BLaER1 (cell line): ENCODE results near the gene SLCO2A1.

Experiments used
- H3K27ac ChIP-seq: shearing (Covaris generic); formaldehyde crosslinking; 2 replicates; pipeline ENCODE4 v1.8.1; 2022
- H3K27me3 ChIP-seq: shearing (Covaris generic); formaldehyde crosslinking; 2 replicates; pipeline ENCODE4 v1.8.1; 2022
- H3K36me3 ChIP-seq: shearing (Covaris generic); formaldehyde crosslinking; 2 replicates; pipeline ENCODE4 v1.8.1; 2022
- H3K4me1 ChIP-seq: shearing (Covaris generic); formaldehyde crosslinking; 2 replicates; pipeline ENCODE4 v1.8.1; 2022
- H3K4me2 ChIP-seq: shearing (Covaris generic); formaldehyde crosslinking; 2 replicates; pipeline ENCODE4 v1.8.1; 2022
- H3K4me3 ChIP-seq: shearing (Covaris generic); formaldehyde crosslinking; 2 replicates; pipeline ENCODE4 v1.8.1; 2022
- H3K9ac ChIP-seq: shearing (Covaris generic); formaldehyde crosslinking; 2 replicates; pipeline ENCODE4 v1.8.1; 2022
- H3K9me3 ChIP-seq: shearing (Covaris generic); formaldehyde crosslinking; 2 replicates; pipeline ENCODE4 v1.8.1; 2022
- H4K20me1 ChIP-seq: shearing (Covaris generic); formaldehyde crosslinking; 2 replicates; pipeline ENCODE4 v1.8.1; 2022
- Cebpa-rat ChIP-seq: shearing (Covaris generic); IDR thresholded peaks from 2 replicates; pipeline ENCODE4 v1.8.1; 2022

Gene SLCO2A1

DNA sequence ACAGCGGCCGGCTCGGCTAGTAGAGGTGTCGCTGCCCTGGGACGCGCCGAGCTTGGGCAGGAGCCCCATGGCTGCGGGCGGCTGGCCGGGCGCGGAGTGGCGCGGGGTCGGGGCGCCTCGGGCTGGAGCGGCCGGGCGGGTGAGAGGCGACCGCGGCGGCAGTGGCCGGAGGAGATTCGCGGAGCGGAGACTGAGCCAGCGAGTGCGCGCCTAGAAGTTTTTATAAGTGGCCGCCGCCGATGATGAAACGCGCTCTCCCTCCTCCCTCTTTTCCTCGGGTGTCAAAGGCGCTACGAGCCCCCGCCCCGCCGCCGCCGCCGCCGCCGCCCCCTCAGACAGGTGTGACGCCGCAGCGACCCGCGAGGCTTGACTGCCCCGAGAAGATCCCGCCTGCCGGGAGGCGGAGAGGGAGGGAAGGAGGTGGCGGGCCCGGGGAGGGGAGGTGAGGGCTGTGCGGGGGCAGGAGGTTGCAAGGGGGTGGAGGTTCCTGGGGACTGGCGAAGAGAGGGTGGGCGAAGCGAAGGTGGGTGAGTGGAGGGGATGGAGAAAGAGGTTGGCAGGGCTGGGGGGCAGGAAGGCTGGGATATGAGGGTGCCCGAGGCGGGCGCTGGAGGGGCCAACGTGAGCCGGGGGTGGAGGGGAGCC is at the start of gene SLCO2A1:
SLCO2A1 (minus strand) TSS at position 192 of the 645 bp plus-strand sequence; CDS start at position 69, 123 bp downstream.
- no peak for TF ChIP-seq Cebpa-rat
- H3K27ac ChIP-seq: no peak within 1 kb of the TSS
- peaks cover 18% of the 10 kb centered on the region for H3K9me3 ChIP-seq
- H3K4me2 ChIP-seq: peak within 1 kb of the TSS; percentile 59
- no peak within 1 kb of the TSS for H3K9ac ChIP-seq
- peak within 1 kb of the TSS; percentile 46; the same call in 1 of the 2 replicates for H3K4me3 ChIP-seq
- peaks cover 44% of the 10 kb centered on the region for H3K27me3 ChIP-seq
- H3K4me1 ChIP-seq: no peaks in the 10 kb centered on the region
- no peaks in the 10 kb centered on the region for H4K20me1 ChIP-seq
- no peaks in the 10 kb centered on the region for H3K36me3 ChIP-seq

GRCh38 chr3:134079111-134079547 is 49.4 kb upstream of the SLCO2A1 start:
- Histone ChIP-seq H3K36me3 (no peaks in the 10 kb centered on the region), H3K4me3 (no peak overlapping the region), H3K9me3 (peaks cover 8% of the 10 kb centered on the region), H3K27me3 (no peaks in the 10 kb centered on the region), H3K4me2 (no peak overlapping the region), H4K20me1 (no peaks in the 10 kb centered on the region), H3K9ac (no peak overlapping the region), H3K27ac (no peak overlapping the region), H3K4me1 (no peaks in the 10 kb centered on the region)
- TF ChIP-seq Cebpa-rat: no peak

- no peak overlapping the region for H3K27ac ChIP-seq
- H3K9me3 ChIP-seq: peaks cover 8% of the 10 kb centered on the region
- no peak overlapping the region for H3K4me3 ChIP-seq
- no peak for TF ChIP-seq Cebpa-rat
- H3K9ac ChIP-seq: no peak overlapping the region
- no peak overlapping the region for H3K4me2 ChIP-seq
- H3K36me3 ChIP-seq: no peaks in the 10 kb centered on the region
- no peaks in the 10 kb centered on the region for H4K20me1 ChIP-seq
- no peaks in the 10 kb centered on the region for H3K27me3 ChIP-seq
- H3K4me1 ChIP-seq: no peaks in the 10 kb centered on the region
Measured at GRCh38 chr3:134078169-134078831, 48.6 kb upstream of the SLCO2A1 start.

DNA sequence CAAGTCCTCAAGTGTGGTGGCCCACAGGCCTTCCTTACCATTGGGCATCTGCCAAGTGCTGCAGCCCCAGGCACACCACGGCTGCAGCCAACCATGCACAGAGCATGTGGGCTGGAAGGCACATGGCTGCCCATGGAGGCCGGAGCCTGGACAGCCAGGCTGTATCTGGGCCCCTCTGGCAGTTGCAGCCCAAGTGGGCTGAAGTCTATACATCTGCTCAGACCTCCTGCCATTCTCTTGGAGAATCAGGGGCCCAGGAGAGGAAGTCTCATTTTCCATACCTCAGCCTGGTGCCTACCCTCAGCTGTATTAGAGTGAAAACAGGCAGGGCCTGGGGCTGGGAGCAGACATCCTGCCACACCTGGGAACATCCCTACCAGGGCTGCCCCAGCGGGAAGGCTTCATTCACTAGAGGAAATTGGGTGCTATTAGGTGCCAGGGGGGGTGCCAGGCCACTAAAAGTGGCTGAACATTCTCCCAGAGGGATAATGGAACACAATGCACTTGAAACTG is 48.0 kb upstream of the SLCO2A1 start:
- Histone ChIP-seq H3K9ac (no peak overlapping the region), H3K27me3 (no peaks in the 10 kb centered on the region), H3K4me1 (no peaks in the 10 kb centered on the region), H3K4me3 (no peak overlapping the region), H3K4me2 (no peak overlapping the region), H3K27ac (no peak overlapping the region), H3K36me3 (no peaks in the 10 kb centered on the region), H3K9me3 (peaks cover 8% of the 10 kb centered on the region), H4K20me1 (no peaks in the 10 kb centered on the region)
- TF ChIP-seq Cebpa-rat: no peak

DNA sequence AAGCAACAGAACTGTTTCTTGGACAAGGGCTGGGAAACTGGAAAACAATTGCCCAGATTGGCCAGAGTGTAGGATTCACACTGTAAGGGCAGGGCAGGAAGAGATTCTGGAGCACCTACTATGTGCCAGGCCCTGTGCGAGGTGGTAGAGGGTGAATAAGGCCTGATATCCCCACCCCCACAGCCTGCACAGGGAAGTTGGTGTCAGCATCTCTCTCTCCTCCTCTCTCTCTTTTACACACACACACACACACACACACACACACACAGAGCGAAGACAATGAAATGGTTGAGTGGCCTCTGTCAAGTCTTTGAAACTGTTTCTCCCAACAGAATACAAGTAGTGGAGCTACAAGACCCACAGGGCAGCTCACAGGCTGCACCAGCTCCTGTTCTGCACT is 47.1 kb upstream of the SLCO2A1 start:
- Histone ChIP-seq H3K4me3 (no peak overlapping the region), H3K4me1 (no peaks in the 10 kb centered on the region), H3K36me3 (no peaks in the 10 kb centered on the region), H3K9me3 (peaks cover 8% of the 10 kb centered on the region), H3K27ac (no peak overlapping the region), H3K9ac (no peak overlapping the region), H3K4me2 (no peak overlapping the region), H3K27me3 (no peaks in the 10 kb centered on the region), H4K20me1 (no peaks in the 10 kb centered on the region)
- no peak for TF ChIP-seq Cebpa-rat

DNA sequence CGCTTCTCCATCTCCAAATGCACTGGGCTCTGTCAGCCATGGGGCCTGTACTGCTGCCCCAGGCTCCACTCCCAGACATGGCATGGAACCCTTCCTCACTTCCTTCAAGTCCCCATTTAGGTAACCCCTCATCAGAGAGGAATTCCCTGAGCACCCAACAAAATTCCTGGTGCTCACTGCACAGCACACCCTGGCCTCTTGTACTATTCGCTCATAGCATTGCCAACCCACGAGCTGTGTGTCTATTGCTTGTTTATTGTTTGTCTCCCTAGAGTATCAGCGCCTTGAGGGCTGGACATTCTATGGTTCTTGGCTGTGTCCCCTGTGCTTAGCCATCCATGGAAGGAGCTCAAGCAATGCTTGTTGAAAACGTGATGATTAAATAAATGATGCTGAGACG is 46.1 kb upstream of the SLCO2A1 start:
- Histone ChIP-seq H3K4me3 (no peak overlapping the region), H3K9me3 (peaks cover 2% of the 10 kb centered on the region), H3K4me1 (no peaks in the 10 kb centered on the region), H4K20me1 (no peaks in the 10 kb centered on the region), H3K27ac (no peak overlapping the region), H3K27me3 (no peaks in the 10 kb centered on the region), H3K4me2 (no peak overlapping the region), H3K9ac (no peak overlapping the region), H3K36me3 (no peaks in the 10 kb centered on the region)
- TF ChIP-seq Cebpa-rat: no peak

DNA sequence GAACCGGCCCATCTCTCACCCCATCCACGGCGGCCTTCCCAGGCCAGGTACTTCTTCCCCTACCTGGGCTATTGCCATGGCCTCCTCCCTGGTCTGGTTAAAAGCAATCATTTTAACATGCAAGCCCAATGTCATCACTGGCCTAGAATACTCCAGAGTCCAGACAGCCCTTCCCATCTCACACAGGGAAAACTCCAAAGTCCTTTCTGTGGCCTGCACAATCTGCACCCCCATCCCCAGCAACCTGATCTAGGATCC is 45.8 kb upstream of the SLCO2A1 start:
- Histone ChIP-seq H4K20me1 (no peaks in the 10 kb centered on the region), H3K27me3 (no peaks in the 10 kb centered on the region), H3K36me3 (no peaks in the 10 kb centered on the region), H3K4me1 (no peaks in the 10 kb centered on the region), H3K4me2 (no peak overlapping the region), H3K4me3 (no peak overlapping the region), H3K27ac (no peak overlapping the region), H3K9me3 (no peaks in the 10 kb centered on the region), H3K9ac (no peak overlapping the region)
- TF ChIP-seq Cebpa-rat: no peak

- Histone ChIP-seq H3K9me3 (no peaks in the 10 kb centered on the region), H3K4me1 (no peaks in the 10 kb centered on the region)
- TF ChIP-seq Cebpa-rat: no peak
Measured at GRCh38 chr3:134074790-134075567, 45.3 kb upstream of the SLCO2A1 start.

GRCh38 chr3:134074001-134074789 is 44.5 kb upstream of the SLCO2A1 start:
- Histone ChIP-seq H3K9me3 (no peaks in the 10 kb centered on the region), H3K27me3 (no peaks in the 10 kb centered on the region), H3K27ac (no peak overlapping the region), H3K4me1 (no peaks in the 10 kb centered on the region), H3K4me3 (no peak overlapping the region), H4K20me1 (no peaks in the 10 kb centered on the region), H3K36me3 (no peaks in the 10 kb centered on the region), H3K4me2 (no peak overlapping the region), H3K9ac (no peak overlapping the region)
- no peak for TF ChIP-seq Cebpa-rat

More at GRCh38 chr3:134074790-134075567, 45.3 kb upstream of the SLCO2A1 start:
- H3K27ac ChIP-seq: no peak overlapping the region
- no peak overlapping the region for H3K9ac ChIP-seq
- no peaks in the 10 kb centered on the region for H3K27me3 ChIP-seq
- no peak overlapping the region for H3K4me2 ChIP-seq
- H3K4me3 ChIP-seq: no peak overlapping the region
- H3K36me3 ChIP-seq: no peaks in the 10 kb centered on the region
- H4K20me1 ChIP-seq: no peaks in the 10 kb centered on the region
